Heart left ventricle (tissue), 16 donors: ENCODE data around the gene PHF2. TPM values are rescaled to one million over a fixed set of nuclear protein-coding genes. Genes with fewer than 3 reads are reported as not detected.

Source experiments
- ATAC-seq, 4 donors: fragments of 200-7000 bp; cut with Tn5 transposase; one replicate each; pipeline ENCODE4 v1.9.1; 2020 to 2022; ENCODE audit warnings: moderate library complexity in 4 of 4, mild to moderate bottlenecking in 3 of 4, moderate number of reproducible peaks in 1 of 4
- DNase-seq, 5 donors: peaks; one replicate each; pipeline ENCODE4 v3.0.0-alpha.2; 2020
- H3K27ac ChIP-seq, 12 donors: fragments of 200-600 bp; sonication (generic) in 4 of 12; one replicate each; pipeline versions ENCODE4 v1.5.0 to v1.8.0; 2016 to 2022; ENCODE audit warnings: mild to moderate bottlenecking in 2 of 12
- H3K27me3 ChIP-seq, 9 donors: fragments of 200-600 bp; sonication (generic) in 2 of 9; one replicate each; pipeline versions ENCODE4 v1.5.1 to v1.8.0; 2016 to 2022; ENCODE audit warnings: mild to moderate bottlenecking in 3 of 9
- H3K36me3 ChIP-seq, 9 donors: fragments of 200-600 bp; sonication (generic) in 2 of 9; one replicate each; pipeline versions ENCODE4 v1.5.0 to v1.8.0; 2018 to 2022; ENCODE audit warnings: mild to moderate bottlenecking in 2 of 9
- H3K4me1 ChIP-seq, 12 donors: fragments of 200-600 bp; sonication (generic) in 4 of 12; one replicate each; pipeline versions ENCODE4 v1.5.0 to v1.8.0; 2016 to 2022; ENCODE audit warnings: mild to moderate bottlenecking in 3 of 12
- H3K4me3 ChIP-seq, 12 donors: fragments of 200-600 bp; sonication (generic) in 4 of 12; one replicate each; pipeline versions ENCODE4 v1.5.0 to v1.8.0; 2017 to 2022; ENCODE audit warnings: mild to moderate bottlenecking in 9 of 12, moderate library complexity in 4 of 12
- H3K9me3 ChIP-seq, 12 donors: fragments of 200-600 bp; sonication (generic) in 4 of 12; one replicate each; pipeline versions ENCODE4 v1.5.0 to v1.8.0; 2016 to 2022; ENCODE audit warnings: mild to moderate bottlenecking in 1 of 12
- CTCF ChIP-seq, 12 donors: fragments of 200-600 bp; sonication (generic) in 4 of 12; IDR thresholded peaks; one replicate each; pipeline versions ENCODE4 v1.5.0 to v1.8.0; 2018 to 2022; ENCODE audit warnings: antibody characterized with exemption in 12 of 12, mild to moderate bottlenecking in 5 of 12
- POLR2A ChIP-seq, 2 donors: fragments of 450-650 bp; IDR thresholded peaks; one replicate each; pipeline ENCODE4 v1.6.1; 2017; ENCODE audit warnings: antibody characterized with exemption in 2 of 2, mild to moderate bottlenecking in 2 of 2, moderate library complexity in 2 of 2
- WGBS, 4 donors: extraction: QIAGEN DNeasy Blood & Tissue Kit in 2 of 4; methylation state at CpG; one replicate each; pipeline versions ENCODE4 v1.1.5 to v1.1.7; 2013 to 2018; 5-methylcytosine and 5-hydroxymethylcytosine counted together
- intact Hi-C, 10 donors: fragments of 100-400 bp; cut with DNase I; formaldehyde crosslinking; loops; one replicate each; pipeline versions ENCODE4 v1.11.1 to v1.14.2; 2022
- polyA plus RNA-seq, 2 donors: library from polyadenylated mRNA; stranded (reverse); fragments of 200-250 nt; gene quantifications; one replicate each; pipeline ENCODE4 v1.2.3, GENCODE V29; 2013
- total RNA-seq, 9 donors: library from RNA; depleted of rRNA in 2 of 9; stranded (reverse); fragments of >200 nt in 2 of 9; fragmentation: NEBNext Ultra II Directional in 3 of 9; extraction: Animal tissue kit (Norgen Biotek cat#: 25700) in 3 of 9; gene quantifications; one replicate each; pipeline versions ENCODE4 v1.1.0 to v1.2.4, GENCODE V29; 2016 to 2023
- donor health status: ischemic (EF 13 %, LVEDD 7.1; RV severe dilation, severe dysfunction).
- donor health status: healthy with polysubstance abuse.
- donor health status: DM: no; HTN: yes; CAD: no.
- donor health status: DM: no; HTN: no; CAD: no.
- donor health status: ischemic (EF 25% LVEDD 6.9; RV normal size, moderate dysfunction).
- donor health status: ischemic (EF 25% LVEDD 5.7; RV mildly dilated, moderate dysfunction).
- donor health status: healthy.
- donor health status: DM: yes; HTN: yes; CAD: no.
- donor health status: ischemic (EF 35%, LVEDD 5.7; RV mildly dilated, moderate dysfunction).
- donor health status: nonischemic (EF 11% LVEDD 7.7; RV severe dilation, severe dysfunction).
- donor health status: DM: yes; HTN: yes; CAD: no.
- donor health status: PGD.
- donor health status: ischemic (EF 29% LVEDD 5.4; RV normal size, mild dysfunction).
- donor health status: nonischemic (EF 23%, LVEDD 6.1; RV moderate dilation, normal function).

PHF2 gene
- total and polyA plus RNA-seq, 11 donors, result 18.8 to 37.2 (median 22.1) TPM

- H3K4me3 ChIP-seq, result no peak overlapping the region
- H3K27me3 ChIP-seq, result no peaks in the 10 kb centered on the region
- no peak for ATAC-seq
- no peaks in the 10 kb centered on the region for H3K4me1 ChIP-seq
- H3K27ac ChIP-seq, result no peak overlapping the region
- DNase-seq, result peak in 3 of 5 donors; percentile 12 to 29 (median 19)
- TF ChIP-seq CTCF (IDR thresholded peaks at IDR 0.05), result no peak
- no peak for TF ChIP-seq POLR2A (IDR thresholded peaks at IDR 0.05)
- no peaks in the 10 kb centered on the region for H3K9me3 ChIP-seq
- WGBS, 4 donors, result 90 to 98% (median 96%) methylated on average over 10 to 16 of the region's 16 CpGs
- intact Hi-C loops, result no loop called here
- peaks cover 0 to 85% (median 76%) of the 10 kb centered on the region in 9 donors for H3K36me3 ChIP-seq
These were observed 80.2 kb downstream of the PHF2 start for GRCh38 chr9:93656426-93657239.

- peak in 1 of 4 donors; percentile 10 for ATAC-seq
- intact Hi-C loops, result no loop called here
These were observed 81.1 kb downstream of the PHF2 start for GRCh38 chr9:93657331-93658111.

GRCh38 chr9:93658184-93658925, 82.0 kb downstream of the PHF2 start:
- ATAC-seq (no peak), DNase-seq (peak in 3 of 5 donors; percentile 14 to 36 (median 15))
- Histone ChIP-seq H3K36me3 (peaks cover 0 to 88% (median 75%) of the 10 kb centered on the region in 9 donors), H3K4me1 (no peaks in the 10 kb centered on the region), H3K27me3 (no peaks in the 10 kb centered on the region), H3K27ac (no peak overlapping the region), H3K9me3 (no peaks in the 10 kb centered on the region), H3K4me3 (no peak overlapping the region)
- 88 to 100% (median 96%) methylated on average over 6 to 12 of the region's 12 CpGs for WGBS, 4 donors
- TF ChIP-seq CTCF (IDR thresholded peaks at IDR 0.05) (no peak), POLR2A (IDR thresholded peaks at IDR 0.05) (no peak)
- intact Hi-C loops, result no loop called here

More at GRCh38 chr9:93657331-93658111, 81.1 kb downstream of the PHF2 start:
- Histone ChIP-seq H3K27ac (no peak overlapping the region), H3K9me3 (no peaks in the 10 kb centered on the region), H3K36me3 (peaks cover 0 to 88% (median 75%) of the 10 kb centered on the region in 9 donors), H3K4me1 (no peaks in the 10 kb centered on the region), H3K27me3 (no peaks in the 10 kb centered on the region), H3K4me3 (no peak overlapping the region)
- DNase-seq, result peak in 3 of 5 donors; percentile 11 to 42 (median 17)
- WGBS, 4 donors, result 97 to 100% (median 99%) methylated on average over 5 to 8 of the region's 8 CpGs
- TF ChIP-seq POLR2A (IDR thresholded peaks at IDR 0.05) (no peak), CTCF (IDR thresholded peaks at IDR 0.05) (no peak)
